ENCODE results near the gene GASK1A. TPM values are rescaled to one million over a fixed set of nuclear protein-coding genes. Genes with fewer than 3 reads are reported as not detected.
A peak's percentile ranks its signal among the peaks of the same experiment; 100 is the strongest.

The GASK1A gene
- total and polyA plus RNA-seq, 11 donors: 0.19 to 2.5 (median 0.51) TPM

GRCh38 chr3:42996633-42997075 lies 17.5 kb downstream of the GASK1A start:
- TF ChIP-seq POLR2A (IDR thresholded peaks at IDR 0.05) (no peak), CTCF (IDR thresholded peaks at IDR 0.05) (no peak)
- no peaks in the 10 kb centered on the region for H3K27me3 ChIP-seq
- H3K36me3 ChIP-seq: no peaks in the 10 kb centered on the region
- no peak overlapping the region for H3K27ac ChIP-seq
- H3K9me3 ChIP-seq: no peaks in the 10 kb centered on the region
- H3K4me1 ChIP-seq: peaks cover 0 to 25% (median 9%) of the 10 kb centered on the region in 12 donors
- peak in 1 of 5 donors; percentile 47 for DNase-seq
- WGBS, 4 donors: 66 to 88% (median 78%) methylated on average over 1 to 2 of the region's 2 CpGs
- no peak for ATAC-seq
- H3K4me3 ChIP-seq: no peak overlapping the region
- intact Hi-C loops (cut with DNase I): no loop called here

- H3K36me3 ChIP-seq: no peaks in the 10 kb centered on the region
- no peaks in the 10 kb centered on the region for H3K27me3 ChIP-seq
- ATAC-seq: no peak
- H3K27ac ChIP-seq: peak overlapping the region in 1 of 12 donors; percentile 73
- no peak for TF ChIP-seq CTCF (IDR thresholded peaks at IDR 0.05)
- 62 to 79% (median 69%) methylated on average over 2 to 3 of the region's 3 CpGs for WGBS, 4 donors
- H3K4me3 ChIP-seq: no peak overlapping the region
- intact Hi-C loops (cut with DNase I): no loop called here
- H3K4me1 ChIP-seq: peaks cover 0 to 40% (median 14%) of the 10 kb centered on the region in 12 donors
- H3K9me3 ChIP-seq: no peaks in the 10 kb centered on the region
- no peak for DNase-seq
Measured at GRCh38 chr3:42999212-42999611, 20.1 kb downstream of the GASK1A start.

GRCh38 chr3:42999632-43000031 lies 20.5 kb downstream of the GASK1A start:
- TF ChIP-seq CTCF (IDR thresholded peaks at IDR 0.05): no peak
- no peak for TF ChIP-seq POLR2A (IDR thresholded peaks at IDR 0.05)
- WGBS, 4 donors: 91 to 95% (median 92%) methylated on average over 4 of the region's 4 CpGs
- H3K36me3 ChIP-seq: no peaks in the 10 kb centered on the region
- H3K27ac ChIP-seq: peak overlapping the region in 4 of 12 donors; percentile 52 to 89 (median 70)
- H3K4me3 ChIP-seq: no peak overlapping the region
- H3K27me3 ChIP-seq: no peaks in the 10 kb centered on the region
- DNase-seq (no peak), ATAC-seq (no peak)
- H3K9me3 ChIP-seq: no peaks in the 10 kb centered on the region
- peaks cover 0 to 40% (median 14%) of the 10 kb centered on the region in 12 donors for H3K4me1 ChIP-seq
- intact Hi-C loops (cut with DNase I): no loop called here

- no peak for DNase-seq
- no peak overlapping the region for H3K4me3 ChIP-seq
- H3K27ac ChIP-seq: peak overlapping the region in 11 of 12 donors; percentile 26 to 89 (median 52)
- 80 to 87% (median 86%) methylated on average over 4 of the region's 4 CpGs for WGBS, 4 donors
- TF ChIP-seq POLR2A (IDR thresholded peaks at IDR 0.05): no peak
- no peak for TF ChIP-seq CTCF (IDR thresholded peaks at IDR 0.05)
- peaks cover 0 to 40% (median 14%) of the 10 kb centered on the region in 12 donors for H3K4me1 ChIP-seq
- no peaks in the 10 kb centered on the region for H3K36me3 ChIP-seq
- H3K9me3 ChIP-seq: no peaks in the 10 kb centered on the region
- no peak for ATAC-seq
- intact Hi-C loops (cut with DNase I): no loop called here
- H3K27me3 ChIP-seq: no peaks in the 10 kb centered on the region
Measured at GRCh38 chr3:43000387-43000786, 21.3 kb downstream of the GASK1A start.

Measured in heart left ventricle (tissue), 16 donors.